NCI-H510A (cell line): ENCODE measurements around the gene CSPG4.

Source experiments
- DNase-seq: peaks from one replicate; lab custom pipeline; 2025; lab: John Stamatoyannopoulos, UW

CSPG4 gene

DNA sequence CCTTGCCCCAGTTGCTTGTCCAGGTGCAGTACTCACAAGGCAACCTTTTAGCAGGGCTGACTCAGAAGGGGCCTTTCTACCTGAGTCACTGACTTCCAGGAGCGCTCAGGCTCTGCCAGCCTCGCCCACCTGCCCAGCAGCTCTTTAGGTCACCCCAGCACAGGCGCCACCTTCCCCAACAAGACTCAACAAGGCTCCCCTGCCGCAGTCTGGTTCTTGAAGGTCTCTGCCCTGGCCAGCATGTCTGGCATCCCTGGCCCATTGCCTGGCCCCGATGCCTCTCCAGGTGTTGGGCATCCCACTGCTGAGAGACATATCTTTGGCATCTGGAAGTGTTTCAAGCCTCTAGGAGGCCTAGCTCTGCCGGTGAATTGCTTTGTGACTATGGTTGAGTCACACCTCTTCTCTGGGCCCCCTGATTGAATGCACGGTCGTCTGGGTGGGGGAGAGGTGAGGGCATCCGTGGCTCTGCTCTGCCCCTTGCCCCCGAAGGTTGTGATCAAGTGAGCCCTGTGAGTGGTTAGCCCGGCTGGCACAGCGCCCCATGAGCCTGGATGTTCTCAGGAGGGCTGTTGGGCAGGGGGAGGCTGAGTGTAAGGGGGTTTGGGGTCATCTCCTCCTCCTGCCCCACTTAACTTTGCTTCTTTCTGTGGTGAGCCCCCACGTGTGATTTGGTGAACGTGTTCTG, 43.3 kb downstream of the CSPG4 start:
- DNase-seq = no peak

DNA sequence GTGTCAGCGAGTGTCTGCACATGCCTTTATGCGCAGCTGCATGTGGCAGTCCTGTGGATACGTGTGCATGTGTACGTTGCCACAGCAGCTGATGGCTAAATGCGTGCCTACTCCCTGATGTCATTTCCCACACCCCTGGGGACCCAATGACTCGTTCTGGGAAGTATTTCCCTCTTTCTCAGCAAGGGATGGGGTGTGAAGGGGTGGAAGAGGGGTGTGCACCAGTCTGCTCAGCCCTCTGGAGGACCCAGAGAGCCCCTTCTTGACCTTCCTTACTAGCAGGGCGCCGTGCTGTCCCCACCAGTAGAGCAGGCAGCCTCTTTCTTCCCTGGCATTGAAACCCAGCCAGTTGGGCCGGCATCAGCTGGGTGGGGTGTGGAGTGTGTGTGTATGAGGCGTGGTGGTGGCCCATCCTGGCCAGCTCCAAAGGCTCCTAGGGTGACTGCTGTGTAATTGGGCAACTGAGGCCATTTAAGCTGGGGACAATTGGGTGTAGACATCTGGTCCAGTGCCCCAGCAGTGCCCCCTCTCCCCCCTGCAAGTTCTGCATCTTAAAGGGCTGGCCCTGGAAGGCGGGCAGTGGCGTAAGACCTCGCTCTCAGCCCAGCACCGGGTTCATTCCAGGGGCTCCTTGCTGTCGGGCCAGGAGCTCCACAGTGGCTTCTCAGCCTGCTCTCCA, 45.7 kb downstream of the CSPG4 start:
- DNase-seq = no peak

DNA sequence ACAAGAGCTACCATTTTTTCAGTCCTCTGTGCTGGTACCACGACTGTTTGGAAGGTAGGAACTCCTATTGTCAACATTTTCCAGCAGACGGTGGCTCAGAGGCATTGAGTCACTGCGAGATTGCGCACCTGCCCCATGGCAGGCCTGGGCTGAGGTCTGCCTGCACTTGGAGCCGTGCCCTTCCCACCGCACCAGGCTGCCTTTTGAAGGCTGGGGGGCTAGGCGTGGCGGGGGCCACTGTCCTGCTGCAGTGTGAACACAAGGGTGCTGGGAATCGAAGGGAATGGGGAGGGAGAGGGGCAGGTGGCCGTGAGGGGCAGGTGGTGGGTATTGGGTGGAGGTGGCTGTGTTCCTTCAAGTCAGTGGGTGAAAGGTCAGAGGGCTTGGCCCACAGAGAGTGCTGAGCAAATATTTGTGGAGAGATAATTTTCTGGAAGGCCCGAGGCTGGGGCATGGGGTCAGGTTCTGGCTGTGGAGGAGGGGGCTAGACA, 48.7 kb downstream of the CSPG4 start:
- DNase-seq = no peak

DNA sequence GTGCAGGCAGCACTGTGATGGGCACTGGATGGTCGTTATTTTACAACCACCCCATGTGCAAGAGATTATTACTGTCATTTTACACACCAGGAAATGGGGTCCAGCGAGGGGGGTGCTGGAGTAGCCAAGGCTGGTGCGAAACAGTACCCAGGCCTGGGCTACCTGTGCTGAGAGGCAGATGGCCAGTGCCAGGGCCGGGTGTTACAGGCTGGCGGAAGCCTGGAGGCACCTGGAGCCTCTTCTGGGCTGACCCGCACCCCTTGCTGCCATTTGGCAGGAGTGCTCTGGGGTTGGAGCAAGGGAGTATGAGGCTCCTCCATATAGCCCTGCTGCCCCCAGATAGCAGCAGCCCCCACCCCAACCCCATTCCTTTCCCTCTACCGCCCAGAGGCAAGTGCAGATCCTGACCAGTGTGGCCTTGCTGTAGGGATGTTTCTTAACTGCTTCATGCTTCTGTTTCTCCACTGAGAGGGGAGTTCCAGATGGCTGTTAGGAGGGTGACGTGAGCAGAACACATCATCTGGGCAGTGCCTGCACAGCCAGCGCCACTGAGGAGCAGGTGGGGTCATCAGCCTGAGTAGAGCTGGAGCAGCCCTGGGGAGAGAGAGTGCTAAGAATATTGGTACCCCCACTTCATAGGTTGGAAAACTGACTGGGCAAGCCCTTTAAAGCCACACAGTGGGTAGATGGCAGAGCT, 49.7 kb downstream of the CSPG4 start:
- no peak for DNase-seq

DNA sequence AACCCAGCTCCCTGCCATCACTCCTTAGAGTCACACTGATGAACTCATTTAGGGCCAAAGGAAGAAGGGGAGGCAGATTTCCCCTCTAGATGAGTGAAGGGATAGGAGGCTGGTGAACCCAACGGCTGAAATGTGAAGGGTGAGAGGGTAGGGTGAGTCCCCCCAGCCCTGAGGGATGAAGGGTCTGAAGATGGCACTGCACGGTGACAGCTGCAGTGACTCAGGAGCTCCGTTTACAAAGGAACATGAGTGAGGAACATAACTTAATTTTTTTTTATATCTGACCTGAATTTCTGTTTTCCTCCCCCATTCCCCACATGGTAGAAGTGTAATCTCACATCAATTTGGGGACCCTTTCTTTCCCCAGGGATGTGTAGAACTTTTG, 50.9 kb downstream of the CSPG4 start:
- DNase-seq = no peak

DNA sequence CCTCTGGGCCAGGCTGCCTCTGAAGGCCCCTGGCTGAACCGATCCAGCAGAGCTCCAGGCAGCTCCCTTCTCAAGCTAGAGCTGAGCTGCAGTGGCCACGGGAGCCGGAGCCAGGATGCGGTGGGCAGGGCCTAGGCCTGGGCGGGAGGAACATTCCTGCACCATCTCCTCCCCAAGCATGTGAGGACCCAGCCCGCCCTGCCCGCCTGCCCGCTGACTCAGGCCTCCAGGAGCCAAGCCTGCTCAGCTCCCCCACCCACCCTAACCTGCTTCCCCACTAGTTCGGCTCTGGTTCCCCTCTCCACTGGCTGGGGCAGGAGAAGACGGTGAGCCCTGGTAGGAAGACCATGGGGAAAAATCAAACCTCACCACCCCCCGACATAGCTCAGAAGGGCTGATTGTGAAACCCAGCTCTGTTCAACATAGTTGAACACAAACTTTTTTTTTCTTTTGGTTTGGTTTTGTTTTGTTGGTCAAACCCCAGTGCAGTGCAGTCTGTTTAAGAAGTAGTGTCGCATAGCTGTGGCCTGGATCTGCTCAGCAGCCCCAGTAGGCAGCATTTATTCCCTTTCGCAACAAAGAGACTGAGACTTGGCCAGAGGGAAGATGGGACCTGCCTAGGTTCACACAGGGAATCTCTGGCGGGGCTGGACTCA, 51.4 kb downstream of the CSPG4 start:
- DNase-seq = no peak

DNA sequence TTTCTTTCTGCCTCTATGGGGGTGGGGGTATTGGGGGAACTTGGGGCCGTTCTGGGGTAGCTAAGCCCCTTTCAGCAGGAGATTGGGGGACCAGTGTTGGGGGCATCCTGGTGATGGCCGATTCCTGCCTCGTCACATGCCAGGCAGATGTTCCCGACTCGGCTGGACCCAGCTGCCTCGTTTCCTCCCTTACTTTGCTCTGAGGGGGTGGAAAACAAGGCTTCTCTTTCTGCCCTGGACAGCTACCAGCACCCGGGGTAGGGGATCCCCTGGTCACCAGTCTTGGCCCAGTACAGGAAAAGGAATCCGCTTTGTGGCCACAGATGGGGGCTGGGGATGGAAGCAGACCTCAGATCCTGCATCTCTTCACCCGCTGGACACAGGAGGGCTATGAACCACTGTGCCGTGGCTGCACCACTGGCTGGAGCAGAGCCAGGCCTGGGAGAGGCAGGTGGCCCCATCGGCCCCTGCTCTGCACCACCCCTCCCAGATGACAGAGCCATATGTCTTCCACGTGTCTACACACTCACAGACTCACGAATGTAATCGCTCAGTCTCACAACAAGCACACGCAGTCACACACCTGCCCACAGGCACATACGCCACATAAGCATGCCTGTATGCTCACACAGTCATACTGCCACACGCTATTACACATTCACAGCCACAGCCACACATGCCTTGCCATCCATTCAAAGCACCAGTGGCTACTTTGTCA, 52.6 kb downstream of the CSPG4 start:
- no peak for DNase-seq

DNA sequence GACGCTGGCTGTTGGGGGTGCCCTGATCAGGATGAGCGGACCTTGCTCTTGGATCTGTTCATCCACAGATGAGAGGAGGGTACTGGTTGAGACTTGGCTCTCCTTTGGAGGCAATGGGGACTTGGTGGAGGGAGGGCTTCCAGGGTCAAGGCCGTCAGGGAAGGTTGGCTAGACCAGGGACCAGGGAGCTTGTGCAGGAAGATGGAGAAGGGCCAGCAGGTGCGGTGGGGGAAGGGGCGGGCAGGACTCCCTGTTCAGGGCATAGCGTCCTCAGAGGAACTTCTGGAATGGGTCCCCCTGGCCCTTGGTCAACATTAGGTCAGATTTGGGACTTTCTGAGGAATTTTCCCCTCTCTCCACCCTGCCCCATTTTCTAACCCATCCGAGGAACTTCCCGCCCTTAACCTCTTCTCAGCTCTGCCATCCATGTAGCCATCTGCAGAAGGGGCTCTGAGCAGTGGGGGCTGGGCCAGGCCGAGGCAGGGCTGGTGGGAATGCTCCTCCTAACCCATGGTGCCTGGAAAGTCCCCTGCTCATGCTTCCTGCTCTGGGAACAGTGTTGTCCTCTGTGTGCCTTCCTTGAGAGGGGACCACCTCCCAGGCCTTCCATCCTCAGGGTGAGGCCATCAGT, 53.4 kb downstream of the CSPG4 start:
- no peak for DNase-seq

DNA sequence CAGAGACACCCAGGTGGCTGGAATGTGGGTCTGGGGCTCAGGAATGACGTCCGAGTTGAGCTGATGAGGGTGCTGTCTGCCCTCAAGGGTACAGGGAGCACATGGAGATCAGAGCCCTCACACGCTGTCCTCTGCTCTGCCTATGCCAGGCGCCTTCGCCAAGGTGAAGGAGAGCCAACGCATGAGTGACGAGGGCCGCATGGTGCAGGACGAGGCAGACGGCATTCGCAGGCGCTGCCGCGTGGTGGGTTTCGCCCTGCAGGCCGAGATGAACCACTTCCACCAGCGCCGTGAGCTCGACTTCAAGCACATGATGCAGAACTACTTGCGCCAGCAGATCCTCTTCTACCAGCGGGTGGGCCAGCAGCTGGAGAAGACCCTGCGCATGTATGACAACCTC, 55.8 kb downstream of the CSPG4 start:
- DNase-seq = no peak

DNA sequence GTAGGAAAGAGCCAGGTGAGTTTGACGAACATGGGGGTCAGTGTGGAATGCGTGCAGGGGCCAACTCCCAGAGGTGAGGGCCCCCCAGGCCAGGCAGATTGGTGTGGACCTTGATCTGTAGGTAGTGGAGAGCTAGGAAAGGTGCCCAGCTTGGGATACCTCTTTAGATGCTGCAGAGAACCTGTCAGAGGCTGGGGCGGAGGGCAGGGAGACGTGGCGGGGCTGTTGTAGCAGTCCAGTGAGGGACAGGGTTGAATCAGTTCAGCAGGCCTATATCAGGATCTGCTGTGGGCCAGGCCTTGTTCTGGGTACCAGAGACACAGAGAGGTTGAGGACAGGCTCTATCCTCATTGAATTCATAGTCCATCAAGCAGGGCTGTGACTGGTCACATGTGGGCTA, 56.3 kb downstream of the CSPG4 start:
- DNase-seq = no peak

DNA sequence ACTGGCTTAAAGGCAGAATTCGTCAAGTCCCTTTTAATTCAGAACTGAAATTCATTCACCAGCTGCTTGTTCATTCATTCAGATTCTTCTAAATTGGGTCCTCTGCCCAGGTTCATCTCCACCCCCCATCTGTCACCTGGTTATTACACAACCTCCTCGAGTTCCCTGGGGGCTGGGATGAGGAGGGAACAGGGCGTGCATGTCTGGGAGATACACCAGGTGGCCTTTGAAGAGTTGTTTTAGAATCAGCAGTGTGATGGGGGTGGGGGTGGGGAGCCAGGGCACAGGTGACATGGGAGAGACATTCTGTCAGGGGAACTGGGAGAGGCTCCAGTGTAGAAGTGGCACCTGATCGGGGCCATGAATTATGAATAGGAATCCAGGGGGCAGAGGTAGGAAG, 56.7 kb downstream of the CSPG4 start:
- peak; percentile 56 for DNase-seq

DNA sequence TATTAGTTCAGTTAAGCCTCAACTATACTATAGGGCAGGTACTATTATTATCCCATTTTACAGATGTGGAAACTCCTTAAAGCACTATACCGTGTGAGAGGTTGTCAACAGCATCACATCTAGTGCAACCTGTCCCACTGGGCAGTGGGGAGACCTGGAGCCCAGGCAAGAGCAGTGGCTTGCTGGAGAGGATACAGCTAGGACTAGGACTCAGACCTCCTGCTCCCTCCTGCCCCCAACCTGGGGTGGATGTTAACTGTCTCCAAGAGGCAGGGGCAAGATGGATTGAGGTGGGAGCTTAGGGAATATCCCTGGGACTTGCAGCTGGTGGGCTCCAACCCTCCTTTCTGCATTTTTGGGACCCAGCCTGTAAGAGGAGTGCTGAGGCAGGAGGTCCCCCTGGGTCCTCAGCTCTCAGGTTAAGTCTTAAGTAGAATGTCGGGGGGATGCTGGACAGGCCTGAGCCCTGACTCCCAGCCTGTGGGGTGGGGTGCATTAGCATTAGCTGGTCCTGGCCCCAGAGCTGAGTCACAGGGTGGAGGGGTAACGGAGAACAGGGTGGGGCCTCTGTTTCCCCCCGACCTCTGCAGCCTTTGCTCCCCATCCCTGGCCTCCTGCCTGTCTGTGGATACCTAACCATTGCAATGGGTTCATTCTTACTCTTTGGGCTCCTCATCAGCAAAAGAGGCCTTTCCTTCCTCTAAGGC, 58.3 kb downstream of the CSPG4 start:
- no peak for DNase-seq

DNA sequence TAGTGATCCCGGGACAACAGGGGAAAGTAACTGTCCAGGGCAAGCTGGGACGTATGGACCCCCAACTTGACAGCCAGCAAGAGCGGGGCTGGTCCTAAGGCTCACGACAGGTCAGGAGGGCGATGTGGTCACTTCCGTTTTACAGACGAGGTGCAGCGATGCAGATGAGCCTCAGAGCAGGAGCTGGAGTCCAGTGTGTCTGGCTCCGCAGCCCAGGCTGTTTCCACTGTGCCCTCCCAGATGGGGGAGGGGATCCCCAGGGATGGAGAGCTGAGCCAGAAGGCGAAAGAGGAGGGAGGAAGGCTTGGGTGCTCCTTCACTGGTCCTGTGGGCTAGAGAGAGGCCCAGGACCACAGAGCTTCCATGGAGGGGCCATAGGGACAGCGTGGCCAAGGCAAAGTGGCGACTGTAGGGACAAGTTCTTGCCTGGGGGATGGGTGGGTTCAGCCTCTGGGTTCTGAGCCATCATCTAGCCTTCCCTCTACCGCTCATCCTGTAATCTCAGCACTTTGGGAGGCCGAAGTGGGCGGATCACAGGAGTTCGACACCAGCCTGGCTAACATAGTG, 59.2 kb downstream of the CSPG4 start:
- no peak for DNase-seq

DNA sequence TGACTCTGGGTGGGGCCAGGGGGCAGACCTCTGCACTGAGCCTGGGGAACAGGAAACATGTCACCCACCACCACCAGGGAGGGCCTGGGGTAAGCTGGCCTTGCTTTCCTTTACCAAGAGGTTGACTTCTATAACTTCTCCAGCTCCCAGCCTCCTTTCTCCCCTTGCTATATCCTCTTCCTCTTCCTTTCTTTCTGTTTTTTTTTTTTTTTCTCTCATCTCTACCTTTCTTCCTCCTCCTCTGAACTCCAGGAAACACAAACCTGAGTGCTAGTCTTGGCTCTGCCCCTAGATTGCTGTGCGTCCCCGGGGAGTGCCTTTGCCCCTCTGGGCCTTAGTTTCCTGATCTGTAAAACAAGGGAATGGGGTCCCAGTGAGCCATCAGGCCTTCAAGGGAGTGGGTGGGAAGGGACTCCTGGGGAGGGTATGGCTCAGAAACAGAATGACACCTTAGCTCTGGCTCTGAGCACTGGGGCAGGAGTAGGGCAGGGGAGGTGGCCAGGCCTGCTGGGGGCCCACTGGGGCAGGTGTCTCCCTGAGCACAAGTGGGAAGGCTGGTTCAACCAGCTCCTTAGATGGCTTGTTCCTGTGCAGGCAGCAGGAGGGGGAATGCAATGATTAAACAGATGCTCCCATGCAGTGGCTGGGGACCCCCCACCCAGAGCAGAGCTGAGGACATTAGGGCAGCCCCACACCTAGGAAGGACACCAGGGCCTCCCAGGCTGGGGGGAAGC, 60.7 kb downstream of the CSPG4 start:
- no peak for DNase-seq

DNA sequence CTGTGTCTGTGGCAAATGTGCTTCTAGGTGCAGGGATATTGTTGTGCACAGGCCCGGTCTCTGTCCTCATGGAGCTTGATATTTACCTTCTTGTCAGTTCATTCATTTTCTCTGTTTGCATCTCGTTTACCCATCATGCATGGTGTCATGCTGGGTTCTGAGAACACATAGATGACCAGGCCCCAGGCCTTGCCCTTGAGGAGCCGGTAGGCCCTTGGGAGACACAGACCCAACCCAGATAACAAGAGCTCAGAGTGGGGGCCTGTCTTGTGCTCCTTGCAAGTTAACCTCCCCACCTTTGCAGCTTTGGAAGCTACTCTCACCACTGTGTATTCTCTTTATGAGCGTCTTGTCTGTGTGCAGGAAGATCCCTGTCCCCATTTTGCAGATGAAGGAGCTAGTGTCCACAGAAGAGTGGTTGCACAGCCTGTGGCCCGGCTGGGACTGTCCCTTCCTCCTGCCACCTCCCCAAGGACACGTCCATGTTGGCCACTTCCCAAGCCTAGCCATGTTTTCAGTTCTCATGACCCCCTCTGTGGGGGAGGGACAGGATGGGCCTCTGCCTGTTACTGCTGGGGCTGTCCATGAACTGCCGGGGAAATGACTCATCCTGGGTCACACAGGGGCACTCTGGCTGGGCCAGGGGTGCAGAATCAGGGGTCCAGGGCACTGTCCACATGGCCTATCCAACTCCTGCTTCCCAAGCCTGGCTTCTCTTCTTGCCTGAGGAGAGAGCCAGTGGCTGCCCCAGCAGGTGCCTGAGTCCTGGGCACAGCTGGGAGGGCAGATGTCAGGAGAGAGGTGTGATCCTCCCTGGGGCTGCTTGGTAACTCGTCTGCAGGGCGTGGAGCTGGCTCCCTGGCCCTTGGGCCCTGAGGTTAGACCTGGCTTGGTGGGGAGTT, 61.5 kb downstream of the CSPG4 start:
- no peak for DNase-seq

DNA sequence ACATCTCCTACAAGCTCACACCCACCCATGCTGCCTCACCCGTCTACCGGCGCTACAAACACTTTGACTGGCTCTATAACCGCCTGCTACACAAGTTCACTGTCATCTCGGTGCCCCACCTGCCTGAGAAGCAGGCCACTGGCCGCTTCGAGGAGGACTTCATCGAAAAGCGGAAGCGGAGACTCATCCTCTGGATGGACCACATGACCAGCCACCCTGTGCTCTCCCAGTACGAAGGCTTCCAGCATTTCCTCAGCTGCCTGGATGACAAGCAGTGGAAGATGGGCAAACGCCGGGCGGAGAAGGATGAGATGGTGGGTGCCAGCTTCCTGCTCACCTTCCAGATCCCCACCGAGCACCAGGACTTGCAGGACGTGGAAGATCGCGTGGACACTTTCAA, 62.8 kb downstream of the CSPG4 start:
- DNase-seq = no peak

DNA sequence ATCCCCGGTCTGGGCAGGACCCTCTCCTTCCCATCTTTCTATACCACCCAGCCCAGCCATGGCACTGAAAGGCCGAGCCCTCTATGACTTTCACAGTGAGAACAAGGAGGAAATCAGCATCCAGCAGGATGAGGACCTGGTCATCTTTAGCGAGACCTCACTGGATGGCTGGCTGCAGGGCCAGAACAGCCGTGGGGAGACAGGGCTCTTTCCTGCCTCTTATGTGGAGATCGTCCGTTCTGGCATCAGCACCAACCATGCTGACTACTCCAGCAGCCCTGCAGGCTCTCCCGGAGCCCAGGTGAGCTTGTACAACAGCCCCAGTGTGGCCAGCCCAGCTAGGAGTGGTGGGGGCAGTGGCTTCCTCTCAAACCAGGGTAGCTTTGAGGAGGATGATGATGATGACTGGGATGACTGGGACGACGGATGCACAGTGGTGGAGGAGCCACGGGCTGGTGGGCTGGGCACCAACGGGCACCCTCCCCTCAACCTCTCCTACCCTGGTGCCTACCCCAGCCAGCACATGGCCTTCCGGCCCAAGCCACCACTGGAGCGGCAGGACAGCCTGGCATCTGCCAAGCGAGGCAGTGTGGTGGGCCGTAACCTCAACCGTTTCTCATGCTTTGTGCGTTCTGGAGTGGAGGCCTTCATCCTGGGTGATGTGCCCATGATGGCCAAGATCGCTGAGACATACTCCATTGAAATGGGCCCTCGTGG, 63.4 kb downstream of the CSPG4 start:
- no peak for DNase-seq
